Epithelial cell of proximal tubule (primary cell): ENCODE measurements around the gene ASMT. TPM values are rescaled to one million over a fixed set of nuclear protein-coding genes. Genes with fewer than 3 reads are reported as not detected.

Source experiments
- DNase-seq: peaks from one replicate; pipeline ENCODE4 v3.0.0-alpha.2; 2011; ENCODE audit warnings: low read depth
- H3K4me3 ChIP-seq: 2 replicates; pipeline ENCODE4 v1.5.1; 2011; ENCODE audit warnings: low read depth, mild to moderate bottlenecking, low read length
- total RNA-seq: library from RNA; depleted of rRNA; stranded (reverse); fragments of >200 nt; gene quantifications from 2 replicates; pipeline ENCODE4 v1.2.3, GENCODE V29; 2015
- TF ChIP-seq, protein P1 (sequence below): conservative IDR thresholded peaks from 2 replicates; pipeline ENCODE4 v1.5.1; 2012; ENCODE audit warnings: low read depth, mild to moderate bottlenecking, low read length

The ASMT gene
- total RNA-seq, 1 donor from 2014 or later = not detected

DNA sequence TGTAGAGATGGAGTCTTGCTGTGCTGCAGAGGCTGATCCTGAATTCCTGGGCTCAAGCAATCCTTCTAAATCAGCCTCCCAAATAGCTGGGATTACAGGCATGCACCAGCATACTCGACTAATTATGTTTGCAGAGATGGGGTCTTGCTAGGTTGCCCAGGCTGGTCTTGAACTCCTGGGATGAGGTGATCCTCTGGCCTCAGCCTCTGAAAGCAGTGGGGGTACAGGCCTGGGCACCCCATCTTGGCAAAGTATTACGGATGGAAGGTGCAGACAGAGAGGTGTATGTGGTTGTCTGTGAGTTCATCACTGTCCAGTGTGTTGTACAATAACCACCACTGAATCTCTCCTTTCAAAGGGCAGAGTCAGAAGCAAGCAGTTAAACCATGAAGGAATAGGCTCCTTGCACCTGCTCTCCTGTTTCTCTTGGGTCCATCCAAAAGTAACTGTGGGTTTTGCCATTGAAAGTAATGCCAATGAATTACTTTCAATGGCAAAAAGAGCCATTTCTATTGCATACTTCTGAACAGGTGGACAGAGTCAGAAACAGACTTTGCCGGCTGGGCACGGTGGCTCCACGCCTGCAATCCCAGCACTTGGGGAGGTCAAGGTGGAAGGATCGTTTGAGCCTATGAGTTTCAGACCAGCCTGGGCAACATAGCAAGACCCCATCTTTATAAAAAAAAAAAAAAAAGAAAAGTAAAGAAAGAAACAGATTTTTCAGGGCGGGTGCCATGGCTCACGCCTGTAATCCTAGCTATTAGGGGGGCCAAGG is 30.4 kb upstream of the ASMT start:
- no peak for DNase-seq
- H3K4me3 ChIP-seq = no peak overlapping the region
- TF ChIP-seq, protein P1, sequence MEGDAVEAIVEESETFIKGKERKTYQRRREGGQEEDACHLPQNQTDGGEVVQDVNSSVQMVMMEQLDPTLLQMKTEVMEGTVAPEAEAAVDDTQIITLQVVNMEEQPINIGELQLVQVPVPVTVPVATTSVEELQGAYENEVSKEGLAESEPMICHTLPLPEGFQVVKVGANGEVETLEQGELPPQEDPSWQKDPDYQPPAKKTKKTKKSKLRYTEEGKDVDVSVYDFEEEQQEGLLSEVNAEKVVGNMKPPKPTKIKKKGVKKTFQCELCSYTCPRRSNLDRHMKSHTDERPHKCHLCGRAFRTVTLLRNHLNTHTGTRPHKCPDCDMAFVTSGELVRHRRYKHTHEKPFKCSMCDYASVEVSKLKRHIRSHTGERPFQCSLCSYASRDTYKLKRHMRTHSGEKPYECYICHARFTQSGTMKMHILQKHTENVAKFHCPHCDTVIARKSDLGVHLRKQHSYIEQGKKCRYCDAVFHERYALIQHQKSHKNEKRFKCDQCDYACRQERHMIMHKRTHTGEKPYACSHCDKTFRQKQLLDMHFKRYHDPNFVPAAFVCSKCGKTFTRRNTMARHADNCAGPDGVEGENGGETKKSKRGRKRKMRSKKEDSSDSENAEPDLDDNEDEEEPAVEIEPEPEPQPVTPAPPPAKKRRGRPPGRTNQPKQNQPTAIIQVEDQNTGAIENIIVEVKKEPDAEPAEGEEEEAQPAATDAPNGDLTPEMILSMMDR = no peak

DNA sequence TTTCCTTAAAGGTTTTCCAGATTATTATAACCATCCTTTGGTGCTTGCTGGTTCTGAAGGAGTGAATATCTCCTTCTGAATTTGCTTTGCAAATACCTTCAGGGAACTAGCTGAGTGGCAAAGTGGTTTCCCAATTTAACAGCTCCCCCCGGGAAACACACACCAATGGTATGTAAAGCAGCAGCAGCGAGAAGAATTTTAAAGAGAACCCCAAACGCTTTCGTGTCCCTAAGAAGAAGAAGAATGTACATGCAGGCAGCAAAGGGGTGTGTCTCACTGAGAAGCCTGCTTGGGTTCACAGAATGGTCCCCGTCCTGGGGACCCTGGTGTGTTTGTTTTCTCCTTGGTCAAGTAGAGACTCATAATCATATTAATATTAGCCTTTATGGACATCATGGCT is 27.7 kb upstream of the ASMT start:
- TF ChIP-seq, protein P1 = no peak
- no peak for DNase-seq
- H3K4me3 ChIP-seq = no peak overlapping the region

DNA sequence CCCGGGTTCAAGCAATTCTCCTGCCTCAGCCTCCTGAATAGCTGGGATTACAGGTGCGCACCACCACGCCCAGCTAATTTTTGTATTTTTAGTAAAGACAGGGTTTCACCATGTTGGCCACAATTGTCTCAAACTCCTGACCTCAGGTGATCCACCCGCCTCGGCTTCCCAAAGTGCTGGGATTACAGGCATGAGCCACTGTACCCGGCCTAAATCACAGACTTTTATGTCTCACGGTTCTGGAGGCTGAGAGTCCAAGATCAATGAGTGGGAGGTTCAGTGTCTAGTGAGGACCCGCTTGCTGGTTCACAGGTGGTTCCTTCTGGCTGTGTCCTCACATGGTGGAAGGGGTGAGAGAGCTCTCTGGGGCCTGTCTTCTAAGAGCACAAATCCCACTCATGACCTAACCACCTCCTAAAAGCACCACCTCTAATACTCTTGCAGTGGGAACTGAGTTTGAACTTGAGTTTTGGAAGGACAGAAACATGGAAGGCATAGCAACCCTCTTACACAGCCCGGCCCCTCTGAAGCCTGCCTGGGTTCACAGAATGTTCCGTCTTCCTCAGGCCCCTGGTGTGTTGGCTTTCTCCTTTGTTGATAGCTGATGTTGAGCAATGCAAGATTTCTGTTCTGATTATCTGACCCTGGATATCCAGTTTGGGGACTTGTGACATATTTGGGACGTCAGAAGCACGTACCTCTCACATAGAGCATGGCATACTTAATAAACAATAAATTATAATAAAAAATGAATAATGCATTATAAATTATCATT is 25.3 kb upstream of the ASMT start:
- DNase-seq = no peak
- no peak overlapping the region for H3K4me3 ChIP-seq
- TF ChIP-seq, protein P1 = no peak

DNA sequence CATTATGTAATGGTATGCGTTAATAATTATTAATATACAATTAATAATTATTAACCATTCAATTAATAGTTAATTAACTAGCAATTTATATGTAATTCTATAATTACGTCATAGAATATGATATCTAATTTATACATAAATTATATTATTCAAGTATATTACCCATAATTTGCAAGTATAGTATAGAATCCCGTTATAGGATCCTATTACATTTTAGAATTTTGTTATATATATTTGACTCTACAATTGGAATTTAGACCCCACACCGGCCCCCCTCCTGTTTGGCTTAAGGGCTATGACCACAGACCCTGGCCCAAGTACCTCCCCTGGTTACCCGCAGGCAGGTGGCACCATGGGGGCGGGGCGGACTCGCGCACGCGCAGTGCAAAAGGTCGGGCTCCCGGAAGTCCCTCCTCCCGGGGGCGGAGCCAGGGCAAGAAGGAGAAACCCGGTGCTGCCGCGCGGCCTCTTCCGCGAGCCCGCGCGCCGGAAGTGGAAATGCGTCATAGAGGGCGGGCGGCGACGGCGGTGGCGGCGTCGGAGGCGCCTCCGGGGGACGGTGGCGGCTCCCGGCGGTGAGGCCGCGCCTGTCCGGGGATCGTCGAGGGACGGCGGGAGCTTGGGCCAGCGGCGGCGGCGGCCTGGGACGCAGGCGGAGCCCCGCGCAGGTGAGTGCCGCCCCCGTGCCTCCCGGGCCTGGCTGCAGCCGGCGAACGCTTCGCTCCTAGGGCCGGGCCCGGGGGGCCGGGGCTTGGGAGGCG is 23.6 kb upstream of the ASMT start, which contains the start of gene AKAP17A:
AKAP17A (plus strand) TSS at position 503 of the 761 bp plus-strand sequence. CDS start 1,859 bp downstream, outside the sequence.
- DNase-seq = peak; percentile 30
- peak within 1 kb of the TSS; percentile 86 for H3K4me3 ChIP-seq
- TF ChIP-seq, protein P1 = no peak

DNA sequence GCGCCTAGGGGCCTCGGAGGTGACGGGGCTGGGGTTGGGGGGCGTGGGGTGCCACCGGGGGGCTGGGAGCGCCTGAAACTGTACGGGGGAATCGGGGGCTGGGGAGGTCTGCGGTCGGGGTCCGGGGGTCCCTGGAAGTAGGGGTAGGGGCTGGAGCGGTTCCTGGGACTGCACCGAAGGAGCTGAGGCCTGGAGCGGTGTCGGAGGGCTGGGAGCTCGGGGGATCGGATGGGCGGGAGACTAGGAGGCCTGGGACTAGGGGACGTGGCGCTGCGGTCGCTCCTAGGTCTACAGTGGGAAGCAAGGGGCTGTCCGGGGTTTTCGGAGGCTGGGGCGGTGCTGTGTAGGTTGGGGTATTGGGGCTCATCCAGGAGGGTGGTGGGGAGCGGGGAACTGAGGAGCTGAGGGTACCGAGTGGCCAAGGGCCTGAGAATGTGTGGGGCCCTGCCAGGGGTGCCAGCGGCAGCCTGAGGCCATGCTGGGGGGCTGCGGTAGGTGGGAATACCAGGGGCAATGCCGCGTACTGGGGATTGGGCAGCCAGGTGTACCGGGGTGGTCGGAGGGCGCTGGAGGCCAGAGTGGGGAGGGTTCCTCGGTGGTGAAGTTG is 22.9 kb upstream of the ASMT start:
- TF ChIP-seq, protein P1 = no peak
- peak overlapping the region; percentile 86 for H3K4me3 ChIP-seq
- no peak for DNase-seq

DNA sequence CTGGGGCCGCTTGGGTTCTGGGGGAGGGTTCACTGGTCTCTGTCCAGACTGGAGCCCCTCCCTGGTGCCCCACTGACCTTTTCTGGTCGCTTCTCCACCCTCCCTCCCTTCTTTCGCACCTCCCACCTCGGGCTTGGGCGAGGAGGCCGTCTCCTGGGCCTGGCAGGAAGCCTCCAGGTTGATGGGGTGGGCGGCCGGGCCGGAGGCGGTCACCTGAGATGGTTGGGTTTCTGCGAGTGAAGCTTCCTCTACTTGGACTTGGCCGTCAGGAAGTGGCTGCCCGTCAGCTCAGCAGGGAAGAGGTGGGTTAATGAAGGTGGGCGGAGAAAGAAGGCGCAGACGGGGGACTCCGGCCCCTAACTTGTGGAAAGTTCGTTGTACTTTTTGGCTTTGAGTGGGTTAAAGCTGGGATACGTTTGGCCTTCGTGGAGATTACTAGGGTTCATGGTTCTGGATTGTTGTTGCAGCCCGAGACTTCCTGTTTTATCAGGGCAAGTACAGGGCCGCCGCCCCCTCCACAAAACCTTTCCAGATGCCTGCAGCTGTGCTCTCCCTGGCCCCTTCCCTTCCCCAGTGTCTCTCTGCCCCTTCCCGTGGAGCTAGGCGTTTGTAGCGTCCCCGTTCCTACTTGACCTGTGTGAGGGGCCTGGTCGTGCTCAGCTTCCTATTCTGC is 22.3 kb upstream of the ASMT start:
- TF ChIP-seq, protein P1 = no peak
- no peak for DNase-seq
- H3K4me3 ChIP-seq = peak overlapping the region; percentile 86
